Esophagus squamous epithelium (tissue), 4 donors: ENCODE results near the gene CPEB3.

Experiments used
- POLR2A ChIP-seq, 4 donors: fragments of 450-650 bp; IDR thresholded peaks; one replicate each; pipeline ENCODE4 v1.6.1; 2017; ENCODE audit warnings: antibody characterized with exemption in 4 of 4, mild to moderate bottlenecking in 4 of 4, moderate library complexity in 3 of 4
- TF ChIP-seq, protein P1 (sequence below), 6 experiments: fragments of 450-650 bp in 4 of 6; fragments of 200-600 bp in 2 of 6; sonication (generic) in 2 of 6; IDR thresholded peaks; one replicate each; pipeline ENCODE4 v1.5.1; 2016 to 2019; ENCODE audit warnings: antibody characterized with exemption in 6 of 6, mild to moderate bottlenecking in 4 of 6, moderate library complexity in 4 of 6

- TF ChIP-seq, protein P1, sequence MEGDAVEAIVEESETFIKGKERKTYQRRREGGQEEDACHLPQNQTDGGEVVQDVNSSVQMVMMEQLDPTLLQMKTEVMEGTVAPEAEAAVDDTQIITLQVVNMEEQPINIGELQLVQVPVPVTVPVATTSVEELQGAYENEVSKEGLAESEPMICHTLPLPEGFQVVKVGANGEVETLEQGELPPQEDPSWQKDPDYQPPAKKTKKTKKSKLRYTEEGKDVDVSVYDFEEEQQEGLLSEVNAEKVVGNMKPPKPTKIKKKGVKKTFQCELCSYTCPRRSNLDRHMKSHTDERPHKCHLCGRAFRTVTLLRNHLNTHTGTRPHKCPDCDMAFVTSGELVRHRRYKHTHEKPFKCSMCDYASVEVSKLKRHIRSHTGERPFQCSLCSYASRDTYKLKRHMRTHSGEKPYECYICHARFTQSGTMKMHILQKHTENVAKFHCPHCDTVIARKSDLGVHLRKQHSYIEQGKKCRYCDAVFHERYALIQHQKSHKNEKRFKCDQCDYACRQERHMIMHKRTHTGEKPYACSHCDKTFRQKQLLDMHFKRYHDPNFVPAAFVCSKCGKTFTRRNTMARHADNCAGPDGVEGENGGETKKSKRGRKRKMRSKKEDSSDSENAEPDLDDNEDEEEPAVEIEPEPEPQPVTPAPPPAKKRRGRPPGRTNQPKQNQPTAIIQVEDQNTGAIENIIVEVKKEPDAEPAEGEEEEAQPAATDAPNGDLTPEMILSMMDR (IDR thresholded peaks at IDR 0.05): no peak
- no peak for TF ChIP-seq POLR2A (IDR thresholded peaks at IDR 0.05)
Observed at GRCh38 chr10:92062273-92062672, 228.6 kb downstream of the CPEB3 start.
